Naive thymus-derived CD8-positive, alpha-beta T cell (primary cell): Measurements from ENCODE around the gene ERAS. TPM values are rescaled to one million over a fixed set of nuclear protein-coding genes. Genes with fewer than 3 reads are reported as not detected.
"Not testable (repeated sequence)": the region's sequence is repeated elsewhere in the genome, so short reads cannot be mapped to it uniquely, and the experiment has no call there.

Source experiments
- ATAC-seq, 2 donors: fragments of 150-1000 bp; cut with Tn5 transposase in 1 of 2; sonication (Bioruptor Pico), chemical (Tn5 transposase) in 1 of 2; 1 replicate in 1 of 2; 2 replicates in 1 of 2; pipeline ENCODE4 v1.10.0; 2021; ENCODE audit warnings: mild to moderate bottlenecking in 2 of 2, moderate library complexity in 2 of 2
- POLR2A ChIA-PET: fragments of 350-600 bp; sonication (Branson Sonifier 250); formaldehyde crosslinking; loops from one replicate; lab custom pipeline; 2021; ENCODE audit warnings: antibody characterized with exemption; lab: Charles Lee
- DNase-seq, 10 donors: peaks; one replicate each; pipeline versions ENCODE4 v3.0.0 to v3.0.0-alpha.2; 2020 to 2022
- H3K27ac Mint-ChIP-seq, 10 donors: one replicate each; pipeline ENCODE4 v1.8.0; 2020 to 2022; ENCODE audit warnings: mild to moderate bottlenecking in 10 of 10, mixed read lengths in 10 of 10, moderate library complexity in 4 of 10, inconsistent platforms in 1 of 10
- H3K27me3 Mint-ChIP-seq, 5 donors: one replicate each; pipeline ENCODE4 v1.8.0; 2021 to 2022; ENCODE audit warnings: mixed read lengths in 5 of 5
- H3K36me3 Mint-ChIP-seq, 3 donors: one replicate each; pipeline ENCODE4 v1.8.0; 2020 to 2022; ENCODE audit warnings: mixed read lengths in 3 of 3, mild to moderate bottlenecking in 2 of 3, inconsistent platforms in 1 of 3
- H3K4me1 Mint-ChIP-seq, 4 donors: one replicate each; pipeline ENCODE4 v1.8.0; 2021 to 2022; ENCODE audit warnings: mixed read lengths in 4 of 4
- H3K4me3 Mint-ChIP-seq, 10 donors: one replicate each; pipeline ENCODE4 v1.8.0; 2020 to 2022; ENCODE audit warnings: mild to moderate bottlenecking in 10 of 10, mixed read lengths in 10 of 10, moderate library complexity in 6 of 10, inconsistent platforms in 1 of 10
- H3K9me3 Mint-ChIP-seq, 9 donors: one replicate each; pipeline ENCODE4 v1.8.0; 2020 to 2022; ENCODE audit warnings: mixed read lengths in 9 of 9, mild to moderate bottlenecking in 3 of 9, inconsistent platforms in 1 of 9, moderate library complexity in 1 of 9
- polyA plus RNA-seq, 3 donors: library from polyadenylated mRNA; unstranded; fragments of 300-500 nt; fragmentation: Illumina TruSeq; gene quantifications; one replicate each; pipeline ENCODE4 v1.2.3, GENCODE V29; 2021
- total RNA-seq, 8 experiments: library from RNA in 2 of 8; stranded (reverse) in 2 of 8; gene quantifications; one replicate each; pipeline ENCODE4 v1.2.3 and lab custom pipeline; 2021 to 2026

ERAS gene
- total and polyA plus RNA-seq, 5 experiments from 2014 or later, result not detected

DNA sequence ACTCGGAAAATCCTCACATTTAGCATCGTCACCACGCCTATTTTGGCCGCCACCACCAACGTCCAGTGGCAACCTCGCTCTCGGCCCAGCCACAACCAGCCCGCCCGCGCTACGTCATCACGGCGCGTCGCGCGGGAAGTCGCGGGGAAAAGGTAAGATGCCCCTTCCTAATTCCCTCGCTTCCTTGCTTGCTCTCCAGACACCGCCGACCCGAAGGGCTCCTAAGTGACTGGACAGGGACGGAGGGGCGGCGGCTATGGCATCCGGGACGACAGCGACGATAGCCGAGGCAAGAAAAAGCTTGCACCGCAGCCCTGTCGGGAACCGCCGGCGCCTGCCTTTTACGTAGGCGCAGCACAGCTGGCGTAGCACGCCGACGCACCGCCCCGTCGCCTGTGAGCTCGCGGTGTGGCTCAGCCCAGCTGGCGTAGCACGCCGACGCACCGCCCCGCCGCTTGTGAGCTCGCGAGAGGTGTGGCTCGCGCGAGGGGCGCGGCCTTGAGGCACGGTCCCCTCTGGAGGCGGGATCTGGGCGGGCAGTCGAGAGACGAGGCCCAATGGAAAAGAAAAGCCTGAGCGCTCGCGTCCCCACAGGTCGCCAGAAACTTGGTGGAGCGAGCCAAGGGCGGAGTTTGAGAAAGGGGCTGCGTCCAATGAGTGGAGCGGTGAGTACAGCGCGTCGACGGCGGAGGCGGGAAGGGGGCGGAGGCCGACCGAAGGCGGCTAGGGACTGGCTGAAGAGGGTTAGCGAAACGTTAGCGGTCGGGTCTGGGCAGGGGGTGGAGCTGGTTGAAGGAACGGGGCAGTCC lies 24.8 kb upstream of the ERAS start, which contains the start of gene HDAC6:
HDAC6 (plus strand) TSS at position 788 of the 809 bp plus-strand sequence. CDS start 626 bp downstream, outside the sequence.
- DNase-seq, result peak; percentile 85 to 97 (median 95)
- Mint-ChIP-seq H3K36me3 (peaks cover 0 to 16% (median 3%) of the 10 kb centered on the region in 3 donors), H3K4me1 (peaks cover 10 to 21% (median 19%) of the 10 kb centered on the region in 4 donors), H3K27ac (peak within 1 kb of the TSS; percentile 95 to 99 (median 98)), H3K27me3 (no peaks in the 10 kb centered on the region), H3K4me3 (peak within 1 kb of the TSS; percentile 94 to 98 (median 96)), H3K9me3 (no peaks in the 10 kb centered on the region)
- peak; percentile 87 for ATAC-seq
- POLR2A ChIA-PET, result interaction anchor here (0.5 to 2.4 kb wide), 19 partner anchors 17 to 262 kb away, joined by 3 to 32 read pairs (median 4); partner anchors contain the start of genes OTUD5, PQBP1, RBM3 and SLC35A2

DNA sequence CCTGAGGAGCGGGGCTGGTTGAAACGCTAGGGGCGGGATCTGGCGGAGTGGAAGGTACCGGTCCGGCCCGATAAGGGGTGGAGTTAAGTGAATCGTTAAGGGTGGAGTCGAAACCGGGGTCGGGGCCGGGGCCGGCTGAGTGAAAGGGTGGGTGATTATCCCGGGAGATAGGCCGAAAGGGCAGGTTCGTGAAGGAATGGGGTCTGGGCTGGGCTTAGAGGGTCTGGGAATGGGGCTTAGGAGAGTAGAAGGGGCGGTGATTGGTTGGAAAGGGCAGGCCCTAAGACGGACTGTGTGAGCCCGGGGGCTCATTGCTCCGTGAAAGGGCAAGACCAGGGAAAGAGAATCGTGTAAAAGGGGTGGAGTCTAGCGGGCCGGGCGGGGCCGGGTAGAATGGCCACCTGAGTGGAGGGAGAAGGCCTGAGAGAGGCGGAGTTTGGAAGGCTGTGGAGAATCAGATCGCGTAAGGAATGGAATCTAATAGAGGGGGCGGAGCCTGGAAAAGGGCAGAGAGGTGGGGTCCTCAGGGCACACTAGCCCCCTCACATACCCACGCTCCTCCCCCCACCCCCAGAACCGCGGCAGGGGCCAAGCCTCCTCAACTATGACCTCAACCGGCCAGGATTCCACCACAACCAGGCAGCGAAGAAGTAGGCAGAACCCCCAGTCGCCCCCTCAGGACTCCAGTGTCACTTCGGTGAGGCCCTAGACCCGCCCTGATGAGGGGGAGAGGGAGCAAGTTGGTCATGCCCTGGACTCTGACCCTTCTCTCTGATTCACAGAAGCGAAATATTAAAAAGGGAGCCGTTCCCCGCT lies 24.0 kb upstream of the ERAS start:
- POLR2A ChIA-PET, result interaction anchor here (0.7 to 2.4 kb wide), 14 partner anchors 65 to 263 kb away, joined by 3 to 32 read pairs (median 5); partner anchors contain the start of genes OTUD5, PQBP1, RBM3 and SLC35A2
- peak overlapping the region; percentile 92 to 99 (median 98) for H3K27ac Mint-ChIP-seq
- no peaks in the 10 kb centered on the region for H3K9me3 Mint-ChIP-seq
- H3K4me3 Mint-ChIP-seq, result peak overlapping the region; percentile 94 to 98 (median 96)
- no peaks in the 10 kb centered on the region for H3K27me3 Mint-ChIP-seq
- H3K36me3 Mint-ChIP-seq, result peaks cover 0 to 20% (median 3%) of the 10 kb centered on the region in 3 donors
- peaks cover 10 to 21% (median 19%) of the 10 kb centered on the region in 4 donors for H3K4me1 Mint-ChIP-seq
- DNase-seq (peak in 6 of 10 donors; percentile 15 to 64 (median 28)), ATAC-seq (peak in 1 of 2 donors; percentile 24)

GRCh38 chrX:48802905-48803200 lies 23.5 kb upstream of the ERAS start:
- no peak for DNase-seq
- H3K4me1 Mint-ChIP-seq, result peaks cover 10 to 21% (median 19%) of the 10 kb centered on the region in 4 donors
- peak overlapping the region; percentile 38 to 98 (median 96) for H3K4me3 Mint-ChIP-seq
- H3K27me3 Mint-ChIP-seq, result no peaks in the 10 kb centered on the region
- POLR2A ChIA-PET, result no interaction called here
- H3K36me3 Mint-ChIP-seq, result peaks cover 0 to 20% (median 3%) of the 10 kb centered on the region in 3 donors
- H3K9me3 Mint-ChIP-seq, result no peaks in the 10 kb centered on the region
- peak overlapping the region in 8 of 10 donors; percentile 59 to 99 (median 78) for H3K27ac Mint-ChIP-seq
- no peak for ATAC-seq

DNA sequence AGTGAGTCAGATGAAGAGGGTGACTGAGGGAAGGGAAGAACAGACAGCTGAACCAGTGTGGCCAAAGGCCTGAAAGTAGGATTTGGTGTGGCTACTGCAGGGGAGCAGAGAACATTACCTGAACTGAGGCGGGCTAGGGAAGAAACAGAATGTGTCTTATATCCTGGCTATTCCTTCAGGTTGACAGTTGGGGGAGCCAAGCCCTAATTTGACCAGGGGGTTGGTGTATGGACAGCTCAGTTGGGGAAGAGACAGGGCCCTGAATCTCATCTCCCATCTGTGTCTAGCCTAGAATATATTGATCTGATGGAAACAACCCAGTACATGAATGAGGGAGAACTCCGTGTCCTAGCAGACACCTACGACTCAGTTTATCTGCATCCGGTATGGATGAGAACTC lies 20.2 kb upstream of the ERAS start:
- Mint-ChIP-seq H3K4me1 (peaks cover 6 to 13% (median 11%) of the 10 kb centered on the region in 4 donors), H3K27ac (no peak overlapping the region), H3K4me3 (no peak overlapping the region), H3K27me3 (no peaks in the 10 kb centered on the region), H3K9me3 (no peaks in the 10 kb centered on the region), H3K36me3 (peaks cover 0 to 26% (median 3%) of the 10 kb centered on the region in 3 donors)
- no peak for ATAC-seq
- POLR2A ChIA-PET, result no interaction called here
- no peak for DNase-seq

- POLR2A ChIA-PET, result no interaction called here
- ATAC-seq, result no peak
- Mint-ChIP-seq H3K4me3 (no peak overlapping the region), H3K27me3 (no peaks in the 10 kb centered on the region), H3K4me1 (peaks cover 0 to 4% (median 2%) of the 10 kb centered on the region in 4 donors), H3K36me3 (peaks cover 0 to 38% (median 0%) of the 10 kb centered on the region in 3 donors), H3K27ac (no peak overlapping the region), H3K9me3 (no peaks in the 10 kb centered on the region)
- DNase-seq, result no peak
Measured at GRCh38 chrX:48813644-48814043, 12.7 kb upstream of the ERAS start.

- Mint-ChIP-seq H3K9me3 (no peaks in the 10 kb centered on the region), H3K27me3 (no peaks in the 10 kb centered on the region), H3K36me3 (peaks cover 0 to 42% (median 0%) of the 10 kb centered on the region in 3 donors), H3K4me1 (peaks cover 0 to 5% (median 2%) of the 10 kb centered on the region in 4 donors), H3K27ac (no peak overlapping the region), H3K4me3 (no peak overlapping the region)
- ATAC-seq (no peak), DNase-seq (no peak)
- POLR2A ChIA-PET, result no interaction called here
Measured at GRCh38 chrX:48814722-48815121, 11.6 kb upstream of the ERAS start.

DNA sequence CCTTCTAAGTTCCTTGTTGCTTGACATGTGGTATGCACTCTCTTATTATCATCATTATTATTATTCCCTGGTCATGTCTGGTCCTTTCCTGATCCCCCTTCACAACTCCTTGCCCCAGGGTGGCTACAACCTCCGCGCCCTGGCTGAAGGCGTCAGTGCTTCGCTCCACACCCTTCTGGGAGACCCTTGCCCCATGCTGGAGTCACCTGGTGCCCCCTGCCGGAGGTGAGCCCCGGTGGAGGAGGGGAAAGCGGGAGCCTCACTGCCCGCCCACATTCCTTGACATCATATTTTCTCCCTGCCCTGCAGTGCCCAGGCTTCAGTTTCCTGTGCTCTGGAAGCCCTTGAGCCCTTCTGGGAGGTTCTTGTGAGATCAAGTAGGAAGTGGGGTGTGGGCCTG lies 11.0 kb upstream of the ERAS start:
- Mint-ChIP-seq H3K9me3 (no peaks in the 10 kb centered on the region), H3K36me3 (peaks cover 0 to 42% (median 0%) of the 10 kb centered on the region in 3 donors), H3K4me1 (peaks cover 0 to 5% (median 2%) of the 10 kb centered on the region in 4 donors), H3K27ac (no peak overlapping the region), H3K27me3 (no peaks in the 10 kb centered on the region), H3K4me3 (peak overlapping the region in 1 of 10 donors; percentile 20)
- POLR2A ChIA-PET, result no interaction called here
- DNase-seq, result no peak
- ATAC-seq, result no peak

DNA sequence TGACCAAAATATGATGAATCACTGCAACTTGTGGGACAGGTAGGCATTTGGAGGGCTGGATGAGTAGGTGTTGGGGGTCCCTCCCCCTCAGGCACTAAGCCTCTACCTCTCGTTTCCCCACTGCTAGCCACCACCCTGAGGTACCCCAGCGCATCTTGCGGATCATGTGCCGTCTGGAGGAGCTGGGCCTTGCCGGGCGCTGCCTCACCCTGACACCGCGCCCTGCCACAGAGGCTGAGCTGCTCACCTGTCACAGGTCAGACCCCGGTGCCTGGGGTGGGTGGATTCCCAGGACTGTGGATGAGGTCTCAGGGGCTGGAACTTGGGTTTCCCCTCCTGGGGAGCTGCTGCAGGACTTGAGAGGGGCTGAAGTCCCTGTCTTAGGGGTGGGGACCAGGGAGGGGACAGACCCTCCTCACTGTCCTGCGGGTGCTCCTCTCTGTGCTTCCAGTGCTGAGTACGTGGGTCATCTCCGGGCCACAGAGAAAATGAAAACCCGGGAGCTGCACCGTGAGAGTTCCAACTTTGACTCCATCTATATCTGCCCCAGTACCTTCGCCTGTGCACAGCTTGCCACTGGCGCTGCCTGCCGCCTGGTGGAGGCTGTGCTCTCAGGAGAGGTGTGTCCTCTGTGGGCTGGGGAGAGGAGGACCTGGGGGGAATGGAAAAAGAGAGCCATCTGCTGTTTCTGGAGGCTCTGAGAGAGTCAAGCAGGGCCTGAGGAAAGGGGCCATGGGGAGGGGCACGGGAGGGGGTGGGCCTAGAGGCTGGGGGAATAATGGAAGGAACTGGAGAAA lies 10.1 kb upstream of the ERAS start:
- Mint-ChIP-seq H3K4me1 (peaks cover 0 to 5% (median 2%) of the 10 kb centered on the region in 4 donors), H3K27me3 (no peaks in the 10 kb centered on the region), H3K27ac (no peak overlapping the region), H3K36me3 (peaks cover 0 to 40% (median 0%) of the 10 kb centered on the region in 3 donors), H3K9me3 (no peaks in the 10 kb centered on the region), H3K4me3 (no peak overlapping the region)
- POLR2A ChIA-PET, result no interaction called here
- no peak for ATAC-seq
- DNase-seq, result no peak

DNA sequence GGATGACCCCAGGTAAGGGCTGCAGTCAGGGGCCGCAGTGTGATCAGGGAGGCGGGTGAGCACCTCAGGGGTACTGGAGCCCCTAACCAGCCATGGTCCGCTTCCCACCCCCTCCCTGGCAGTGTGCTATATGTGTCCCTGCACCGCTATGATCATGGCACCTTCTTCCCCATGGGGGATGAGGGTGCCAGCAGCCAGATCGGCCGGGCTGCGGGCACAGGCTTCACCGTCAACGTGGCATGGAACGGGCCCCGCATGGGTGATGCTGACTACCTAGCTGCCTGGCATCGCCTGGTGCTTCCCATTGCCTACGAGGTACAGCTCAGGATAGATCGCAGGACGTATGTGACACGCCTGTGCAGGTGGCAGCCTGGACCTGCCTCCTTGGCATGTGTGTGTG lies 8.2 kb upstream of the ERAS start:
- H3K36me3 Mint-ChIP-seq, result peaks cover 0 to 31% (median 2%) of the 10 kb centered on the region in 3 donors
- no peak overlapping the region for H3K4me3 Mint-ChIP-seq
- H3K27ac Mint-ChIP-seq, result no peak overlapping the region
- H3K4me1 Mint-ChIP-seq, result peaks cover 0 to 4% (median 3%) of the 10 kb centered on the region in 4 donors
- H3K27me3 Mint-ChIP-seq, result no peaks in the 10 kb centered on the region
- ATAC-seq (no peak), DNase-seq (no peak)
- H3K9me3 Mint-ChIP-seq, result no peaks in the 10 kb centered on the region
- POLR2A ChIA-PET, result no interaction called here

- Mint-ChIP-seq H3K27me3 (no peaks in the 10 kb centered on the region), H3K4me3 (no peak overlapping the region), H3K9me3 (no peaks in the 10 kb centered on the region), H3K4me1 (peaks cover 0 to 3% (median 1%) of the 10 kb centered on the region in 4 donors), H3K36me3 (peaks cover 0 to 30% (median 2%) of the 10 kb centered on the region in 3 donors), H3K27ac (peak overlapping the region in 1 of 10 donors; percentile 54)
- ATAC-seq (no peak), DNase-seq (no peak)
- POLR2A ChIA-PET, result no interaction called here
Measured at GRCh38 chrX:48818866-48819265, 7.4 kb upstream of the ERAS start.

- POLR2A ChIA-PET, H3K27me3 Mint-ChIP-seq, H3K27ac Mint-ChIP-seq, H3K9me3 Mint-ChIP-seq, H3K4me3 Mint-ChIP-seq, DNase-seq, H3K4me1 Mint-ChIP-seq, ATAC-seq: not testable (repeated sequence)
- H3K36me3 Mint-ChIP-seq, result peaks cover 0 to 30% (median 2%) of the 10 kb centered on the region in 3 donors
Measured at GRCh38 chrX:48819394-48819793, 6.9 kb upstream of the ERAS start.

GRCh38 chrX:48823053-48823452 lies 3.3 kb upstream of the ERAS start:
- no peak overlapping the region for H3K27ac Mint-ChIP-seq
- DNase-seq, result no peak
- peaks cover 5 to 11% (median 7%) of the 10 kb centered on the region in 4 donors for H3K4me1 Mint-ChIP-seq
- H3K36me3 Mint-ChIP-seq, result peaks cover 0 to 27% (median 2%) of the 10 kb centered on the region in 3 donors
- no peak overlapping the region for H3K4me3 Mint-ChIP-seq
- peaks cover 0 to 3% (median 0%) of the 10 kb centered on the region in 9 donors for H3K9me3 Mint-ChIP-seq
- peaks cover 4 to 10% (median 5%) of the 10 kb centered on the region in 5 donors for H3K27me3 Mint-ChIP-seq
- ATAC-seq, result no peak
- POLR2A ChIA-PET, result no interaction called here
